H1 (cell line): ENCODE results near the gene FGF1. TPM values are rescaled to one million over a fixed set of nuclear protein-coding genes. Genes with fewer than 3 reads are reported as not detected.

Experiments
- CTCF ChIA-PET: fragments of 300-600 bp; sonication (Branson Sonifier 250); formaldehyde crosslinking; loops from one replicate; lab custom pipeline; 2021; ENCODE audit not compliant: partially characterized antibody; lab: Charles Lee
- POLR2A ChIA-PET: fragments of 300-600 bp; sonication (Branson Sonifier 250); formaldehyde crosslinking; loops from one replicate; lab custom pipeline; 2021; ENCODE audit warnings: inconsistent platforms; ENCODE audit not compliant: partially characterized antibody; lab: Charles Lee
- DNase-seq, 2 experiments: peaks; one replicate each; pipeline versions ENCODE4 v3.0.0 to v3.0.0-alpha.2; 2010 to 2022; ENCODE audit warnings: low spot score in 2 of 2, low read depth in 1 of 2, mixed read lengths in 1 of 2
- FAIRE-seq: peaks from 2 replicates; lab custom pipeline; 2011; peaks lifted over from hg19 to GRCh38; lab: Jason Lieb, UNC
- H2AFZ ChIP-seq: 2 replicates; pipeline ENCODE4 v1.8.1; 2012; ENCODE audit warnings: low read length, inconsistent platforms
- H2AK5ac ChIP-seq: 2 replicates; pipeline ENCODE4 v1.6.1; 2013; ENCODE audit warnings: low read depth, low read length
- H2BK120ac ChIP-seq: replicated peaks from 2 replicates; pipeline ENCODE3; 2013; ENCODE audit warnings: low read depth, low read length, inconsistent platforms
- H2BK12ac ChIP-seq: 2 replicates; pipeline ENCODE4 v1.6.1; 2013; ENCODE audit warnings: low read depth, low read length
- H2BK15ac ChIP-seq: 2 replicates; pipeline ENCODE4 v1.6.1; 2013; ENCODE audit warnings: low read length
- H2BK20ac ChIP-seq: 2 replicates; pipeline ENCODE4 v1.6.1; 2013; ENCODE audit warnings: low read length
- H2BK5ac ChIP-seq: 2 replicates; pipeline ENCODE4 v1.6.1; 2013; ENCODE audit warnings: low read depth, low read length
- H3K14ac ChIP-seq: 2 replicates; pipeline ENCODE4 v1.6.1; 2013; ENCODE audit warnings: inconsistent platforms; ENCODE audit not compliant: insufficient read length
- H3K18ac ChIP-seq: 2 replicates; pipeline ENCODE4 v1.6.1; 2013; ENCODE audit warnings: low read length; ENCODE audit errors: extremely low read depth
- H3K23ac ChIP-seq: 2 replicates; pipeline ENCODE4 v1.6.1; 2013; ENCODE audit warnings: inconsistent platforms; ENCODE audit not compliant: insufficient read length
- H3K23me2 ChIP-seq: 2 replicates; pipeline ENCODE4 v1.6.1; 2013; ENCODE audit warnings: low read depth, low read length
- H3K27ac ChIP-seq: 2 replicates; pipeline ENCODE4 v1.6.1; 2011; ENCODE audit warnings: low read depth, low read length, inconsistent platforms
- H3K27me3 ChIP-seq, 4 experiments: replicated peaks in 1 of 4; 1 replicate in 1 of 4; 2 replicates in 3 of 4; pipeline versions ENCODE4 v1.6.1 to v1.8.1; 2011 to 2013; ENCODE audit warnings: low read length in 3 of 4, mild to moderate bottlenecking in 3 of 4, inconsistent platforms in 2 of 4, mixed read lengths in 2 of 4, moderate library complexity in 1 of 4; ENCODE audit not compliant: control insufficient read depth in 3 of 4, insufficient read depth in 3 of 4; ENCODE audit errors: extremely low read depth in 1 of 4
- H3K36me3 ChIP-seq, 4 experiments: 2 replicates each; pipeline versions ENCODE4 v1.6.1 to v1.8.1; 2011 to 2013; ENCODE audit warnings: mild to moderate bottlenecking in 4 of 4, low read length in 3 of 4, moderate library complexity in 2 of 4, control low read depth in 1 of 4, inconsistent platforms in 1 of 4; ENCODE audit not compliant: insufficient read depth in 4 of 4, control insufficient read depth in 2 of 4
- H3K4ac ChIP-seq: replicated peaks from 2 replicates; pipeline ENCODE3; 2013; ENCODE audit warnings: low read length, low read depth, mixed read lengths, inconsistent platforms; ENCODE audit not compliant: insufficient read length
- H3K4me1 ChIP-seq, 4 experiments: replicated peaks in 1 of 4; 1 replicate in 1 of 4; 2 replicates in 3 of 4; pipeline versions ENCODE4 v1.6.1 to v1.8.1; 2011 to 2013; ENCODE audit warnings: low read length in 3 of 4, inconsistent platforms in 2 of 4, mixed read lengths in 1 of 4; ENCODE audit not compliant: insufficient read depth in 4 of 4, control insufficient read depth in 3 of 4
- H3K4me2 ChIP-seq, 2 experiments: 2 replicates each; pipeline versions ENCODE4 v1.6.1 to v1.8.1; 2011 to 2013; ENCODE audit warnings: low read depth in 2 of 2, low read length in 2 of 2, control low read depth in 1 of 2, inconsistent platforms in 1 of 2, mild to moderate bottlenecking in 1 of 2; ENCODE audit not compliant: insufficient read depth in 1 of 2
- H3K4me3 ChIP-seq, 4 experiments: fragments of 200-600, 300-600 bp in 1 of 4; sonication (generic), shearing (Covaris generic), sonication (Bioruptor Twin) in 1 of 4; 2 replicates each; pipeline versions ENCODE4 v1.5.1 to v1.8.1; 2011 to 2016; ENCODE audit warnings: low read length in 4 of 4, low read depth in 3 of 4, control low read depth in 2 of 4, inconsistent platforms in 2 of 4, mild to moderate bottlenecking in 2 of 4, mixed read lengths in 1 of 4, moderate library complexity in 1 of 4; ENCODE audit not compliant: insufficient read depth in 2 of 4; ENCODE audit errors: extremely low read depth in 1 of 4
- H3K56ac ChIP-seq: replicated peaks from 2 replicates; pipeline ENCODE3; 2013; ENCODE audit warnings: low read depth, mild to moderate bottlenecking, mixed read lengths, low read length, inconsistent platforms; ENCODE audit not compliant: insufficient read length
- H3K79me1 ChIP-seq: 2 replicates; pipeline ENCODE4 v1.6.1; 2013; ENCODE audit warnings: low read depth, low read length, control low read depth
- H3K79me2 ChIP-seq, 2 experiments: 2 replicates each; pipeline versions ENCODE4 v1.6.1 to v1.8.1; 2012 to 2013; ENCODE audit warnings: low read length in 2 of 2, mild to moderate bottlenecking in 2 of 2, inconsistent platforms in 1 of 2; ENCODE audit not compliant: insufficient read depth in 2 of 2, control insufficient read depth in 1 of 2
- H3K9ac ChIP-seq, 4 experiments: replicated peaks in 1 of 4; 1 replicate in 1 of 4; 2 replicates in 3 of 4; pipeline versions ENCODE4 v1.6.1 to v1.8.1; 2011 to 2013; ENCODE audit warnings: low read depth in 3 of 4, low read length in 3 of 4, control low read depth in 2 of 4, mild to moderate bottlenecking in 2 of 4, moderate library complexity in 2 of 4, inconsistent platforms in 1 of 4; ENCODE audit errors: extremely low read depth in 1 of 4
- H3K9me3 ChIP-seq, 2 experiments: 2 replicates each; pipeline versions ENCODE4 v1.6.1 to v1.8.1; 2012 to 2013; ENCODE audit warnings: mild to moderate bottlenecking in 2 of 2, moderate library complexity in 2 of 2, control low read depth in 1 of 2, inconsistent platforms in 1 of 2, low read depth in 1 of 2, low read length in 1 of 2, mixed read lengths in 1 of 2; ENCODE audit not compliant: insufficient read depth in 2 of 2
- H4K20me1 ChIP-seq, 2 experiments: replicated peaks in 1 of 2; 2 replicates each; pipeline versions ENCODE3 to v1.8.1; 2011 to 2013; ENCODE audit warnings: inconsistent platforms in 2 of 2, low read length in 2 of 2, mild to moderate bottlenecking in 1 of 2; ENCODE audit not compliant: insufficient read depth in 2 of 2, control insufficient read depth in 1 of 2
- H4K5ac ChIP-seq: 2 replicates; pipeline ENCODE4 v1.6.1; 2013; ENCODE audit warnings: low read length, low read depth, mixed read lengths, inconsistent platforms; ENCODE audit not compliant: insufficient read length
- H4K8ac ChIP-seq: 2 replicates; pipeline ENCODE4 v1.8.0; 2013; ENCODE audit warnings: mild to moderate bottlenecking, moderate library complexity, low read length, inconsistent platforms; ENCODE audit not compliant: insufficient read depth; ENCODE audit errors: extremely low read depth
- H4K91ac ChIP-seq: replicated peaks from 2 replicates; pipeline ENCODE3; 2013; ENCODE audit warnings: low read length, mixed read lengths, inconsistent platforms; ENCODE audit not compliant: insufficient read length
- CEBPB ChIP-seq: IDR thresholded peaks from 2 replicates; pipeline ENCODE4 v1.6.1; 2012; ENCODE audit warnings: low read depth, low read length
- EGR1 ChIP-seq: IDR thresholded peaks from 2 replicates; pipeline ENCODE4 v1.6.1; 2011; ENCODE audit warnings: low read depth, low read length, borderline replicate concordance
- HDAC2 ChIP-seq, 2 experiments: fragments of 300-600 bp in 1 of 2; sonication (generic) in 1 of 2; IDR thresholded peaks; 2 replicates each; pipeline ENCODE4 v1.6.1; 2011 to 2012; ENCODE audit warnings: low read depth in 2 of 2, low read length in 2 of 2, mild to moderate bottlenecking in 2 of 2, moderate library complexity in 2 of 2, borderline replicate concordance in 1 of 2, inconsistent platforms in 1 of 2
- HDAC6 ChIP-seq: IDR thresholded peaks from one replicate; pipeline ENCODE4 v1.7.1; 2012; ENCODE audit warnings: low read depth, mild to moderate bottlenecking, inconsistent platforms, low read length, moderate library complexity
- JUND ChIP-seq: IDR thresholded peaks from 2 replicates; pipeline ENCODE4 v1.6.1; 2011; ENCODE audit warnings: mild to moderate bottlenecking, improper control_type of control experiment, low read length
- KDM5A ChIP-seq: fragments of 200-600 bp; IDR thresholded peaks from 2 replicates; pipeline ENCODE4 v1.7.1; 2012; ENCODE audit warnings: mild to moderate bottlenecking, low read length, inconsistent platforms, mixed read lengths
- RAD21 ChIP-seq, 2 experiments: IDR thresholded peaks in 1 of 2; conservative IDR thresholded peaks in 1 of 2; 2 replicates each; pipeline ENCODE4 v1.6.1; 2011; ENCODE audit warnings: low read depth in 2 of 2, low read length in 2 of 2, improper control_type of control experiment in 1 of 2, inconsistent platforms in 1 of 2, mild to moderate bottlenecking in 1 of 2, moderate library complexity in 1 of 2
- SIN3A ChIP-seq, 2 experiments: IDR thresholded peaks in 1 of 2; conservative IDR thresholded peaks in 1 of 2; 2 replicates each; pipeline ENCODE4 v1.6.1; 2011 to 2012; ENCODE audit warnings: low read length in 2 of 2, improper control_type of control experiment in 1 of 2, low read depth in 1 of 2, mild to moderate bottlenecking in 1 of 2
- YY1 ChIP-seq: IDR thresholded peaks from 2 replicates; pipeline ENCODE4 v1.6.1; 2011; ENCODE audit warnings: low read depth, mild to moderate bottlenecking, low read length
- ZNF274 ChIP-seq: IDR thresholded peaks from 2 replicates; pipeline ENCODE4 v1.7.0; 2012; ENCODE audit warnings: low read length, borderline replicate concordance; ENCODE audit errors: extremely low read depth
- WGBS, 2 experiments: shearing (Covaris generic) in 1 of 2; methylation state at CpG; one replicate each; pipeline versions ENCODE4 v1.1.6 to v1.1.7; 2013 to 2015; ENCODE audit warnings: low lambda C conversion rate in 2 of 2, mixed read lengths in 2 of 2, inconsistent platforms in 1 of 2, low coverage in 1 of 2, missing lambda C conversion rate in 1 of 2; ENCODE audit not compliant: insufficient replicate concordance in 2 of 2, insufficient coverage in 1 of 2, insufficient read length in 1 of 2; ENCODE audit errors: extremely low coverage in 1 of 2, missing lambda C conversion rate in 1 of 2; 5-methylcytosine and 5-hydroxymethylcytosine counted together
- polyA plus RNA-seq, 7 experiments: library from polyadenylated mRNA; depleted of rRNA in 3 of 7; stranded (reverse) in 5 of 7; unstranded in 2 of 7; fragments of >200 nt in 5 of 7; fragments of 200-250 nt in 2 of 7; gene quantifications; 1 replicate in 5 of 7; 2 replicates in 1 of 7; 4 replicates in 1 of 7; pipeline versions ENCODE4 v1.2.1 to v1.2.3, GENCODE V29; 2011 to 2013; ENCODE audit warnings: missing spikeins in 2 of 7, mixed read lengths in 2 of 7
- total RNA-seq: library from RNA; stranded (reverse); fragmentation: NEBNext Ultra II Directional; extraction: Animal tissue kit (Norgen Biotek cat#: 25700); gene quantifications from 2 replicates; pipeline ENCODE4 v1.2.1, GENCODE V29; 2021

Gene FGF1
- total and polyA plus RNA-seq, 2 of the 8 experiments (the other 6 are each of a cell fraction or from before 2014, with no cell fraction given) = 0.30 to 0.50 TPM

DNA sequence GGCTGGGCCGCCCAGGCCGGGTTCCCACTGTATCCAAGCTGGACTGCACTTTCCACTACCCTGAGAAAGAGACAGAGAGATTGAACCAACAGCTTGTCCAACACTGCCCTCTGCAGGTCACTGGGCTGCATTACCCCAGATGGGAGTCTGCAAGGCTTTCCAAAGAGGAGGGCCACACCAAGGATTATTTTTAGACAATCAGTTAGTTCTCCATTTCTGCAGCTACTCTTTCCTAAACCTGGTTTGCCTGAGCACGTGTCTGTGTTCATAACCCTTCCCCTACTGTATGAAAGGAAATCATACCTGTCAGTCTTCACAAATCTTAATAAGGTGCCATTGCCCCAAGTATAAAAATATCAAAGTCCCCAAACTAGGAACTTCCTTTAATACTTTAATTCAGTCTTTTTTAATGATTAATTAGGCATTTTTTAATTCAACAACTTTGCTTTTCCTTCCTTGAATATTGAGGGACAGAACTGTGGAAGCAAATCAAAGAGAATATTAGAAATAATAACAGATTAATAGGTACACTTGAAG lies 13.4 kb upstream of the FGF1 start:
- no peak overlapping the region for H3K23ac ChIP-seq
- no peak overlapping the region for H2BK15ac ChIP-seq
- H2AK5ac ChIP-seq = no peak overlapping the region
- DNase-seq = peak; percentile 74 to 96
- H4K8ac ChIP-seq = no peak overlapping the region
- H4K91ac ChIP-seq = no peak overlapping the region
- no peak overlapping the region for H3K14ac ChIP-seq
- H2AFZ ChIP-seq = no peak overlapping the region; the same call in 1 of the 2 replicates
- H3K4me2 ChIP-seq = no peak overlapping the region
- H2BK5ac ChIP-seq = no peak overlapping the region
- H2BK12ac ChIP-seq = no peak overlapping the region
- FAIRE-seq = peak; percentile 86
- no peaks in the 10 kb centered on the region for H4K20me1 ChIP-seq
- ChIA-PET CTCF (interaction anchor here (0.6 to 29.7 kb wide), 47 partner anchors 8 to 707 kb away, joined by 3 to 605 read pairs (median 4); partner anchors contain the start of gene FGF1), POLR2A (interaction anchor here (0.6 to 1.6 kb wide), 7 partner anchors 9 to 48 kb away, joined by 3 to 5 read pairs (median 3); no protein-coding TSS in a partner anchor)
- no peak overlapping the region for H3K27ac ChIP-seq
- no peaks in the 10 kb centered on the region for H3K36me3 ChIP-seq
- no peaks in the 10 kb centered on the region for H3K27me3 ChIP-seq
- no peak overlapping the region for H3K18ac ChIP-seq
- no peak overlapping the region for H3K4me3 ChIP-seq
- H3K4ac ChIP-seq = no peak overlapping the region
- no peak overlapping the region for H2BK120ac ChIP-seq
- H3K23me2 ChIP-seq = peaks cover 3% of the 10 kb centered on the region; the same call in 1 of the 2 replicates
- H2BK20ac ChIP-seq = no peak overlapping the region
- WGBS, 2 experiments = 20% methylated on average over 3 of the region's 3 CpGs; no CpG with 5 or more reads in 1 of the 2 experiments
- no peak overlapping the region for H3K56ac ChIP-seq
- no peak overlapping the region for H3K9ac ChIP-seq
- peaks cover 0 to 5% of the 10 kb centered on the region in 2 experiments; a peak in 3 of 4 replicates for H3K79me2 ChIP-seq
- H3K4me1 ChIP-seq = peaks cover 3 to 30% (median 14%) of the 10 kb centered on the region in 4 experiments
- no peaks in the 10 kb centered on the region for H3K79me1 ChIP-seq
- H4K5ac ChIP-seq = no peak overlapping the region
- H3K9me3 ChIP-seq = no peaks in the 10 kb centered on the region
- 0 out of 2 replicates have a peak, but pooled peaks have one; percentile 29 for TF ChIP-seq CEBPB
- no peak for TF ChIP-seq JUND
- TF ChIP-seq ZNF274 = no peak
- TF ChIP-seq RAD21 (IDR thresholded peaks at IDR 0.05 in 1 of 2, conservative IDR thresholded peaks at IDR 0.05 in 1 of 2; ENCODE audit: low read depth in 2 of 2, low read length in 2 of 2) = peak; percentile 100
- peak; percentile 61; the same call in 1 of the 2 replicates for TF ChIP-seq YY1
- no peak for TF ChIP-seq HDAC6
- TF ChIP-seq HDAC2 (IDR thresholded peaks at IDR 0.05; ENCODE audit: borderline replicate concordance in 1 of 2, low read depth in 2 of 2, low read length in 2 of 2) = 0 out of 4 replicates have a peak, but pooled peaks of 1 of the 2 experiments have one; percentile 40
- no peak for TF ChIP-seq KDM5A
- TF ChIP-seq EGR1 = 0 out of 2 replicates have a peak, but pooled peaks have one; percentile 40
- peak in 1 of 2 experiments; percentile 61; a peak in 1 of 4 replicates for TF ChIP-seq SIN3A (conservative IDR thresholded peaks at IDR 0.05 in 1 of 2, IDR thresholded peaks at IDR 0.05 in 1 of 2; ENCODE audit: low read depth in 1 of 2, low read length in 2 of 2)
